Esophagus squamous epithelium (tissue), 4 donors: Measurements from ENCODE around the gene MSH3.

Experiments used
- CTCF ChIP-seq, 6 experiments: fragments of 450-650 bp in 4 of 6; fragments of 200-600 bp in 2 of 6; sonication (generic) in 2 of 6; IDR thresholded peaks; one replicate each; pipeline ENCODE4 v1.5.1; 2016 to 2019; ENCODE audit warnings: antibody characterized with exemption in 6 of 6, mild to moderate bottlenecking in 4 of 6, moderate library complexity in 4 of 6
- POLR2A ChIP-seq, 4 donors: fragments of 450-650 bp; IDR thresholded peaks; one replicate each; pipeline ENCODE4 v1.6.1; 2017; ENCODE audit warnings: antibody characterized with exemption in 4 of 4, mild to moderate bottlenecking in 4 of 4, moderate library complexity in 3 of 4

GRCh38 chr5:80912479-80912878 lies 258.0 kb downstream of the MSH3 start:
- TF ChIP-seq POLR2A (IDR thresholded peaks at IDR 0.05) = no peak
- no peak for TF ChIP-seq CTCF (IDR thresholded peaks at IDR 0.05)
